Measurements from ENCODE around the gene LUM.
"Not testable (repeated sequence)": the region's sequence is repeated elsewhere in the genome, so short reads cannot be mapped to it uniquely, and the experiment has no call there.

The LUM gene

GRCh38 chr12:91109581-91110310 is 1.5 kb downstream of the LUM start:
- no peak for DNase-seq (ENCODE audit: low spot score)

GRCh38 chr12:91109148-91109564 is 2.1 kb downstream of the LUM start:
- peak; percentile 46 for DNase-seq (ENCODE audit: low spot score)

- DNase-seq (ENCODE audit: low spot score) = no peak
Observed at GRCh38 chr12:91108196-91108755, 3.0 kb downstream of the LUM start.

- DNase-seq (ENCODE audit: low spot score) = no peak
Observed at GRCh38 chr12:91106283-91106682, 5.0 kb downstream of the LUM start.

GRCh38 chr12:91105807-91106206 is 5.5 kb downstream of the LUM start:
- DNase-seq (ENCODE audit: low spot score) = no peak

- no peak for DNase-seq (ENCODE audit: low spot score)
Observed at GRCh38 chr12:91104812-91105466, 6.4 kb downstream of the LUM start.

- no peak for DNase-seq (ENCODE audit: low spot score)
Observed at GRCh38 chr12:91103624-91104023, 7.7 kb downstream of the LUM start.

GRCh38 chr12:91103101-91103500 is 8.2 kb downstream of the LUM start:
- DNase-seq (ENCODE audit: low spot score) = no peak

- no peak for DNase-seq (ENCODE audit: low spot score)
Observed at GRCh38 chr12:91100906-91101305, 10.4 kb downstream of the LUM start.

- DNase-seq (ENCODE audit: low spot score) = no peak
Observed at GRCh38 chr12:91099836-91100235, 11.5 kb downstream of the LUM start.

GRCh38 chr12:91099341-91099740 is 12.0 kb downstream of the LUM start:
- no peak for DNase-seq (ENCODE audit: low spot score)

GRCh38 chr12:91098941-91099340 is 12.4 kb downstream of the LUM start:
- no peak for DNase-seq (ENCODE audit: low spot score)

- no peak for DNase-seq (ENCODE audit: low spot score)
Observed at GRCh38 chr12:91098461-91098860, 12.8 kb downstream of the LUM start.

GRCh38 chr12:91094957-91095356 is 16.3 kb downstream of the LUM start:
- no peak for DNase-seq (ENCODE audit: low spot score)

GRCh38 chr12:91094032-91094662 is 17.1 kb downstream of the LUM start:
- DNase-seq (ENCODE audit: low spot score) = no peak

GRCh38 chr12:91093341-91093740 is 18.0 kb downstream of the LUM start:
- no peak for DNase-seq (ENCODE audit: low spot score)

GRCh38 chr12:91091916-91092715 is 19.2 kb downstream of the LUM start:
- DNase-seq (ENCODE audit: low spot score) = no peak

GRCh38 chr12:91089953-91090352 is 21.3 kb downstream of the LUM start:
- not testable (repeated sequence) for DNase-seq (ENCODE audit: low spot score)

GRCh38 chr12:91080041-91080440 is 31.3 kb downstream of the LUM start:
- no peak for DNase-seq (ENCODE audit: low spot score)

- no peak for DNase-seq (ENCODE audit: low spot score)
Observed at GRCh38 chr12:91078501-91078900, 32.8 kb downstream of the LUM start.

- no peak for DNase-seq (ENCODE audit: low spot score)
Observed at GRCh38 chr12:91077228-91077954, 33.9 kb downstream of the LUM start.
